ENCODE data around the gene ZNF423.

ZNF423 gene

DNA sequence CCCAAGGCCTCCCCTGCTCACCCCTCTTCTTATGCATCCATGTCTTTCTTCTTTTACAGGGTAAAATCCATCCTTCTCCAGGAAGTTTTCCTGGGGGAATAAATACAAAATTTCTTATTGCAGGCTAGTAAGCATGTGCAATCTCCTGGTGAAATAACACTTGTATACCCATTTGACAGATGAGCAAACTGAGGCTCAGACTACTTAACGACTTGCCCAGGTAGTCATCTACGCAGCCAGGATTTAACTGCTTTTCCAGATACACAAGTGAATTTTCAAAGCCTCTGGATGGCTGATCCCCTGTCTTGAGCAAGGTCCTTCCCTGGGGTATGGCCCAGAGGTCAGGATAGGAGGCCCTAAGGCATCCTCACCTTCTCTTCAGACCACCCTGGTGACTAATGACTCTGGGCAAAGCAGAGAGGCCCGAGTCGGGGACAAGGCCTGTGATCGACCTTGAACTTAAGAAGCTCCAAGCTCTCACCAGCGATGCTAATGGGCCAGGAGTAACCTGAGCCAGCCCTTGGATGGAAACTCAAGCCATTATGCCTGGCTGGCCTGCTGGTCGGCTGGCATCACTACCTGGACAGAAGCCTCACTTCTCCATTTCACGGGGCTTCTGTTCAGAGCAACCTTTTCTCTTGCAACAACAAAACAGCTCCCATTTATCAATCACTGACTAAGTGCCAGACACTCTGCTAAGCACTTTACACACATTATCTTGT is 33.1 kb downstream of the ZNF423 start:
- no peak for DNase-seq

DNA sequence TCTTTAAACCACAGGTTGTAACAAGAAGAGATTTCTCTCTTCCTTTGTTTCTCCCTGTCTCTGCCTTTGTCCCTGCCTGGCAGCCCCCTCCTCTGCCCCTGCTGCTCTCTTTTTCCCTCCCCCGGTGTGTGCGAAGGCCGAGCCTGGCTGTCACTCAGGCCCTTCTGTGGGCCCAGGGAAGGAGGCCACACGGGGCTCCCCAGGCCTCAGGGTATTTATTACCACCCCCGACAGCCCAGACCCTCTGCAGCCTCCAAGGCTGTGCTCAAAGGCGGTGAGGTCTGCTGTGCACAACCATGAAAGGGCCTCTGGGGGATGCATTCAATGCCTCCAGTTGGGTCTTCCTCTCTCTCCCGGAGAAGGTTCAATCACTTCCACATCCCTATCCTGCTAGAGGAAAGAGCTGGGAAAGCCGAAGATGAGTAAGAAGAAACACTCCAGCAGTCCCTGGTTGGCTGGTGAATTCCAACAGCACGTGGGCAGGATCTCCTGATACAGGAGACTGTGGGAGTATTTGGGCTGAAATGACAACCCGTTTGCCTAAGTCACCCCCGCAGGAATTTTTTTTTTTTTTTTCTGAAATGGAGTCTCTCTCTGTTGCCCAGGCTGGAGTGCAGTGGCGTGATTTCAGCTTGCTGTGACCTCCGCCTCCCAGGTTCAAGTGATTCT is 34.2 kb downstream of the ZNF423 start:
- DNase-seq, result no peak

DNA sequence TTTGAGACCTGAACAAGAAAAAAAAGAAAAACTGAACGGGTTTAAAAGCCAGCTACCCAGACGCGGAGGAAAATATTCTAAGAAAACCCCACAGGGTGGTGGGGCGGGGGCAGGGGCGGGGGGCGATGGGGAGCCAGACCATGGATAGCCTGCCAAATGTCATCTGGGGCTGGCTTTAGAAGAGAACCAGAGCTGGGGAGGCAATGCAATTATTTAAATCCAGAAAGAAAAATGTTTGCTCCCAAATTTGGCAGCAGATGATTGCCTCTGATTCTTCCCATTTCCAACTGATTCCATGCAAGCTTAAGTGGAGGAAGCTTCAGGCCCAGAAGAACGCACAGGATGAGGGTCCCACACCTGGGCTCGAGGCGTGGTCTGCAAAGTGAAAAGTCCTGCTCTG is 34.8 kb downstream of the ZNF423 start:
- no peak for DNase-seq

DNA sequence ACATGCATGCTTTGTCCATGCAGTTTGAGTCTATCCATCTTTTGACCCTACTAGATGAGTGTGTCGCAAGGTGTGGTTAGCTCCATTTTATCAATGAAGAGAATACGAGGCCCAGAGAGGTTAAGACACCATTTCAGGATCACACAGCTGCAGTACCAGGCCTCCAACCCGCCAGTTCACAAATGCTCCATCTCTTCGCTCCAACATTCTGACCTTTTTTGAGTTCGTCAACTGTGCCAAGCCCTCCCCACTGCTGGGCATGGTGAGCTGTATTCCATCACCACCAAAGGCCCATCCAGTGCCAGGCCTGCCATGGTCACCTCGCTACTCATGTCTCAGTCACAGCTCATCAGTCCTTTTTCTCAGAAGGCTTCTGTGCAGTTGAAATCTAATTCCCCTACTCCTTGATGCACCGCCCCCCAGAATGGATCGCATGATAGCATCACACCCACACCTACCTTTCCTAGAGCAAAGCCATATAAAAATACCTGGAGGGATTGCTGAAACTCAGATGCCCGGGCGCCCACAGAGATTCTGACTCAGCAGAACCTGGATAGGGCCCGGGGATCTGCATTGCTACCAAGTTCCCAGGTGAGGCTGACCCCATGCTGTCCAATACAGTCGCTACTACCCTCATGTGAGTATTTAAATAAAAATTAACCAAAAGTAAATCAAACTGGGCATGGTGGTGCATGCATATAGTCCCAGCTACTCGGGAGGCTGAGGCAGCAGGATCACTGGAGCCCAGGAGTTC is 38.0 kb downstream of the ZNF423 start:
- DNase-seq, result no peak

DNA sequence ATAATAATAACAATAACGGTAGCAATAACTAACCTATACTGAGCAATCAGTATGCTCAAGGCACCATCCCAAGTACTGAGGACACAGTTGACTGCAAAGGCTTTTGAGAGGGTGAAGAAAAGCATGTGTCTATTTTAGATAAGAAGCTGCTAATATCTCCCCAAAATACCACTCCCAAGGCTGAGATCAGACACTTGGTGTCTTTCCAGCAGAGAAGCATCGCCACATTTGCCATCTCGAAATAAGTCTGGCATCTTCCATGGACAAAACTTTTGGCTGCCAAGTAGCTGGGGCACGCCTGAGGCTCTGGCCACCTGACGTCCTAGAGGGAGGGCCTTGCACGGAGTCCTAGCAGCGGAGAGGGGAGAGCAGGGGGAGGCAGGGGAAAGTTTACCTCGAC is 39.0 kb downstream of the ZNF423 start:
- no peak for DNase-seq

DNA sequence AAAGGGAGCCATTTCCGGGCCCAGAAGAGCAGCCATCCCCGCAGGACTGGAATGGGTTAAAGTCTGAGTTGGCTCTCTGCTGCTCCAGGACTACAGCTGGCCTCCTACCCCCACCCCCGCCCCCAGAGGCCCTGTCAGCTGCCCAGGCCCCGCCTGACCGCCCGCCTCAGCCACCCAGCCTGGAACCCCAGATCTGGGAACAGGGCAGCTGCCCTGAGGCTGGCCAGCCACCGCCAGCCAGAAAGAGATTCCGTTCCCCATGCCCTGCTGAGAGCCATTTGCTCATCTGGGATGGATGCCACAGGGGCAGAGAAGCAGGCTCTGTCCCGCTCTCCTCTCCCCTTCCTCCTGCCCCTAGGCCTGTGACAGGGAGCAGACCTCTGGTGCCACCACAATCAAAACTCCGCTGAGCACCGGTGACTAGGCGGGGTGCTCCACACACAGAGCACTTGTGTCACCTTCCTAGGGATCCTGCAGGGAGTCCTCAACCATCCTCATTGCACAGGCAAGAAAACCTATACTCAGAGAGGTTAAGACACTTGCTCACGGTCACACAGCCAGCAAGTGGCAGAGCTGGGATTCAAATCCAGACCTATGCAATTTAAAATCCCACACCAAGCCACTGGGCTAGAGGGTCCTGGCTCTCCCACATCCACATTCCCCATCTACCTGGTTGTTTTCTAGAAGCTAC is 44.1 kb downstream of the ZNF423 start:
- no peak for DNase-seq

DNA sequence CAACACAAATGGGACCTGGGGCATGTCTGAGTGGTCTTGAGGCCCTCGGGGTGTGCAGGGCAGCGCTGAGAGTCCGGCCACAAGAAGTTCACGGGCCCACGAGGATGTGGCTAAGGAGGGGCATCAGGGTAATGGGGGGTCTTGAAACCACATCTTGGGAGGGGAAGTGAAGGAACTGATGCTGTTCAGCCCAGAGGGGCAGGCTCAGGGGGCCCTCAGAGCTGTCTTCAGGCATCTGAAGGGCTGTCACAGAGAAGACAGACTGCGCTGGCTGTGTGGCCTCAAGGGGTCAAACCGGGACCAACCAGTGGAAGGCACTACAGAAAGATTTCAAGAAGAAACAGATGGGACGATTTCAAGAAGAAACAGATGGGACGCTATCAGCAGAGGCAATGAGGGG is 45.1 kb downstream of the ZNF423 start:
- no peak for DNase-seq

DNA sequence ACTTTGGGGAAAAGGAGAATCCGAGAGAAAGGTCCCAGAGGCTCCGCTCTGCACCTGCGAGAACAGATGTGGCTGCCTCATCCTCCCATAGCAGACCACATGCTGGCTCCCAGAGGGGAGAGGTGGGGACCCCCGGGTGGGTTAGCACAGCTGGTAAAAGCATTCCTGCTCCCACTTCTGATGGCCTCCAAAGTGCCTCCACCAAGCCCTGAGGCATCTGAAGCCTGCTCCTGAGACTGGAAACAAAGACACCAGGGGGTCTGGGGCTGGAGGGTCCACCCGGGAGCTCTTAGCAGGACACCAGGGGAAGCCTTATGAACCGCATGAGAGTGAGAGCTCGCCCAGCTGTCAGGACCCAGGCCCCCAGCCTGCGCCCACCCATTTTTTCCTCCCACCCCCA is 46.4 kb downstream of the ZNF423 start:
- DNase-seq, result no peak

DNA sequence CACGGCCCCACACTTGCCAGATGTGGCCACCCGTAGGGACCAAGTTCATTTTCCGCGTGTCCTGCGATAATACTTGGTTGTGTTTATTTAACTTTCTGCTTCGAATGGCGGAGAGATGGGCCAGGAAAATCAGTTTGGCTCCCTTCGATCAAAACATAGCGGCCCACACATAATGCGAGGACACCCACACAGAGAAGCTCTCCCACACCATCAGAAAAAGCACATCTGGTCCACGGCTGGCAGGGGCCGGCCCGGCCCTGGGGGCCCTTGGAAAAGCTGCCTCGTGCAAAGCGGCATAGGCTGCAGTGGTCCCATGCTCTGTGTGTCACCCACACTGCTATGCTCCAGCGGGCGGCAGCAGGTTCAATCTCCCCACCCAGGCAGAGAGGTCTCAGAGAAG is 46.9 kb downstream of the ZNF423 start:
- DNase-seq, result no peak

DNA sequence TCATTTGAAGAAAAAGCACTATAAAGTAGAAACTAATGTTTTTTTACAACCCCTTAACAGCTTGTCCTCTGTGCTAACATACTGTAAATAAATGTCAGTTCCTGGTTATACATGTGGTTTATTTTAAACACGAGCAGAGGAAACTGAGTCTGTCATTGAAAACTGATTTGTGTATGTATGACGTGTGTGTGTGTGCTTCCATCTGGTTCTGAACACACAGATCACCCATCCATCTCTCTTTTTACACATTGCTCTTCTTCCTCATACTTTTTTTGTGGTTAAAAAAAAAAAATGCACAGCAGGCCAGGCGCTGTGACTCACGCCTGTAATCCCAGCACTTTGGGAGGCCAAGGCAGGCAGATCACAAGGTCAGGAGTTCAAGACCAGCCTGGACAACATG is 49.5 kb downstream of the ZNF423 start:
- DNase-seq, result no peak

DNA sequence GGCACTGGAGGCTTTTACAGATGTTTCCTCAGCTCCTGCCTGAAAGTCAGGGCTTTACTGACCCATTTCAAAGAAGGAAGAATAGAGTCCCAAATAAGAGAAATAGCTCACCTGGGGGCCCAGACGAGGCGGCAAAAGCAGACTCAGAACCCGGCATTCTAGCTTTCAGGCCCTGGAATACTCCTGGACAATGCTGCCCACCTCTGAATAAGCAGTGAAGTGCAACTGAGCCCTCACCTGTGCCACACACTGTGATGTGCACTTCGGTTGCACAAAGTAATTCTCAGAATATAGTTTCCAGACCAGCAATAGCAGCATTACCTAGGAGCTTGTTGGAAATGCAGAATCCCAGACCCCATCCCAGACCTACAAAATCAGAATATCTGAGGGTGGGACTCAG is 54.6 kb downstream of the ZNF423 start:
- no peak for DNase-seq

DNA sequence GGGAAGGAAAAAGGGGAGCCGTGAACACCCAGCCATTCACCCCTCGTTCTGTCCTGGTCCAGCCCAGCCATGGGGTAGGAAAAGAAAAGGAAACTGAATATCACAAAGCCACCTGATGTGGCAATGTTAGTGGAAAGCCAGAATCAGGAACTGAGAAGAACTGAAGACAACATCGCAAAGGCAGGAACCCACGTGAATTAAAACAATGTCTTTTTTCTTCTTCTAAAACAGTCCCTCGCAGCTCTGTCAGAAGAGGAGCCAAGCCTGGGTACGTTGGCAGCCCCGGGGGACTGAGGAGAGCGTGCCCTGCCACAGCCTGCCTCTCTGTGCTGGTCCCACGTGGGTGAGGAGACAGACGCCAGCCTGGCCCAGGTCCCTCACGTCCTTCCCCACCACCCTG is 55.0 kb downstream of the ZNF423 start:
- DNase-seq, result no peak

DNA sequence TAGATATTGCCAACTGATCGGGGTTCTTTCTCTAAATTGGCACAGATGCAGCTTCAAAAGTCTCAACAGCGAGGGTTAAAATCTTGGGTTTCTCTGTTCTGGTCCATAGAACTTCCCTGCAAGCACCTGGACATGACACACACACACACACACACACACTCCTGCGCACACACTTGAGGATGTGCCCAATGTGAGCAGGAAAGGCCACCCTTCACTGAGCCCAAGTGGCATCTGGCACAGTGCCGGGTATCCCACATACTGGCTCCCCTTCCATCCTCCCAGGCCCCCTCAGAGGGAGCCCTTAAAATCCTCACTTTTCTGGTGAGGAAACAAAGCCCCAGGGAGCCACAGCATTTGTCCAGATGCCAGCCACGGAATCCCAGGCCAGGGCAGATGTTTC is 55.5 kb downstream of the ZNF423 start:
- DNase-seq, result no peak

DNA sequence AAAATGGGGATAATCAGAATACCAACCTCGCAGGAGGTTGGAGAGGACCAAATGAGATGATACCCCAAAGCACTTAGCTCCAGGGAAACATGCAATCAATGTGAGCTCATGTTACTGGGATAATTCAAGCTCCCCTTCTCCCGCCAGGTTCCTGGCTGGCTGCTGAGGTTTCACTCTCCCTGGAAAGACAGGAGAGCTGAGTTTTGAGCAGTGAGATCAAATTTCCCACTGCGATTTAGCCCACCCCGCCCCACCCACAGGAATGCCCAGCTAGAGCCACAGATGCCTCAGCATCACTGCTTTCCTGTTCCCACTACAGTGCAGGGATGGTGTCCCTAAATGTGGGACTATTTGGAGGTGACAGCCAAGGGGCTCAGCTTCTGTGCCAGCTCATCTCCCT is 56.7 kb downstream of the ZNF423 start:
- no peak for DNase-seq

DNA sequence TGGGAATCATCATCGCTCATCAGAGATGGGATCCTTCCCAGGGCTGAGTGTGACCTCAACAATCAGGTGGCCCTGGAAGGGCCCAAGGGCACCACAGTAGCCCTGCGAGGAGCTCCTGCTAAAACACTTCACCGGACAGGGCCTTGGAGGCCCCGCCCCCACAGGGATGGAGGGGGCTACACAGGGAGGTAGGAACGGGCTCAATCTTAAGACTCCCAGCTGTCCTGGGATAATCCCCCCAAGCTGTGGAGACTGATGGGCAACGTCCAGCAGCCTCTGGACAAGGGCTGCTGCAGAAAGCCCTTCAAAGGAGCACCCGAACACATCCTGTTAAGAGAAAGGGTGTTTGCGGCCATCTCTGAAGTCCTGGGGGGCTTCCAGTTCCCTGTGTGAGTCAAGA is 60.4 kb downstream of the ZNF423 start:
- DNase-seq, result no peak

DNA sequence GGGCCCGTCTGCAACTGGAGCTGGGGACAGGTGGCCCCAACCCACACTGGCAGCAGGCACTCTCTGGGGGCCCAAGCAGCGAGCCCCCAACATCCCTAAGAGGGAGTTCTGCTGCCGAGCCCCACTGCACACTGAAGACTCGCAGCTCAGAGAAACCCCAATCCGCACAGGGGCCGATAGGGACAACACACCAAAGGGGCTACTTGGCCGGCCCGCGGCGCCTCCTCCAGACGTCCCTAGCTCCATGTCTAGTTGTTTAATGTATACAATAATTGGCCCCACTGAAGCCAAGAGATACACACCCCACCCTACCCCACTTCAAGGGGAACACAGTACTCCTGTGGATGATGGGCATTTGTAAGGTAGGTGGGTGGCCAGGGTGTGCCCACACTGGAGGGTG is 62.7 kb downstream of the ZNF423 start:
- no peak for DNase-seq

DNA sequence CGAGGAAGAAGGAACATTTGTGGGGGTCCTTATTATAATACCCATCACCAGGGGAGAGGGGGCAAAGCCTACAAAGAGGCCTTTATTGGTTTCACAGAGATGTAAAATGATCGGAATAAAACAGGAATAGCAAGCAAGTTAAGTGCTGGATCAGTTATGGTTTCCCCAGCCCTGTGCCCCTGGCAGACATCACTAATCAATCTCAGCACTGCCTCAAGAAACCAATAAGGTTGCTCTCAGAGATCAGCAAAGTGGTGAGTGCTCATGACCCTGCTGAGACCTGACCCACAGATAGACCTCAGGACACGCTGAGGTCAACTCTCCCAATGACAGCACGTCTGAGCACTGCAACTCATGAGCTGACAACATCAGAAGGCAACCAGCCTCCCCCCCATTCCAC is 66.3 kb downstream of the ZNF423 start:
- no peak for DNase-seq

DNA sequence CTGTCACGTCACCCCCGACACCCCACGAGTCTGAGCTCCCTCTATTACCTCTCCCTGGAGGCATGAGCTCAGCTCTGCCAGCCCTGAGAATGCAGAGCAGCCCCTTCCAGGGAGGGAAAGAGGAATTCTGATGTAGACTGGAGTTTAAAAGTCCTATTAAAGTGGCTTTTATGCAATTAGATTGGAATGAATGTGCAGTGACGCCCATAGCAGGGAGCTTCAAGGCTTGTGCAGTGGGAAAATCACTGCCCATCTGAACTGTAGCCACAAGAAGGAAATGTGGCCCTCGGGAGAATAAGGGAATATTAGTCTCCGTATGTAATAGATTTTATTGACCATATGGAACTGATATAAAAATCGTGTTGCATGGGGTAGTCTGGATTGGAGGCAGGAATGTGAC is 66.9 kb downstream of the ZNF423 start:
- no peak for DNase-seq

DNA sequence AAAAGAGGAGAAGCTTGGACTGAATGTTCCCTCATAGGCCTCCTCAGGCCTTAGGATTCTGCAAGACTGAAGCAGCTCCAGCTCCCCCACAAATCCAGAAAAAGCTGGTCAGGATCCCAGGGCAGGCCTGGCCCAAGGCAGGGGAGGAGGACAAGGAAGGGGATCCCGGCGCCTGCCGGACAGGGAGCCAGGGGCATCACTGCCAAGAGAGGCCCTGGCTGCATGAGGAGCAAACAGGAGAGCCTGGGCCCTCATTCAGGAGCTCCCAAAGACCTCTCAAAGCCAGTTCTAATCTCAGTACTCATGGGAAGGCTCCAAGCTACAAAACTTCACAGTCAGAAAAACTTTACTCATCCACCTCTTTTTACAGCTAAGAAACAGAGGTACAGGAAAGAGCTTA is 67.3 kb downstream of the ZNF423 start:
- DNase-seq, result no peak

DNA sequence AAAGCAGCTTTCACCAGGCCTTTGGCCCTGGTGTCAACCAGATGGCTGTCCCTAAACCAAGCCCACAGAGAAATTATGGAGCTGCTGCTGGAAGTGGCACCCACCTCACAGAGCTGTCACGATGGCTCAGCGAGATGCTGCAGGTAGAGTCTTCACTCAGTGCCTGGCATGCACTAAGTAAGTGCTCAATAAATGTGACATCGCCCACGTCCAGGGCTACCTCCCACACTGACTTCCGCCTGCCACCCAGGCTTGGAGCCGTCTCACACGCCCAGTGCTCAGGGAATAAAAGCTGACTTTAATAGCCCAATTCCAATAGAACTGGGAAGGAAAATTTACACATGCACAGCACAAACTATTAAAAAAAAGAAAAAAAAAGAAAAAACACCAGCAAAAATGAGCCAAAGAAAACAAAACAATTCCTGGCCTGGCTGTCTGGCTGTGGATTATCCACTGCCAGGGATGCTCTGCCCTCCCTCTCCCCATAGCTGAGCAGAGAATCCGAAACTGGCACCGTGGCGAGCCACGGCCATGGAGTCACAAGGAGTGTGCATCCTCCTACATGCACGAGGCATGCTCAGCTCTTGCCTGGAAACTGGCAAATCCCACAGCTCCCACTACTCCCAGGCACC is 68.9 kb downstream of the ZNF423 start:
- DNase-seq, result no peak

DNA sequence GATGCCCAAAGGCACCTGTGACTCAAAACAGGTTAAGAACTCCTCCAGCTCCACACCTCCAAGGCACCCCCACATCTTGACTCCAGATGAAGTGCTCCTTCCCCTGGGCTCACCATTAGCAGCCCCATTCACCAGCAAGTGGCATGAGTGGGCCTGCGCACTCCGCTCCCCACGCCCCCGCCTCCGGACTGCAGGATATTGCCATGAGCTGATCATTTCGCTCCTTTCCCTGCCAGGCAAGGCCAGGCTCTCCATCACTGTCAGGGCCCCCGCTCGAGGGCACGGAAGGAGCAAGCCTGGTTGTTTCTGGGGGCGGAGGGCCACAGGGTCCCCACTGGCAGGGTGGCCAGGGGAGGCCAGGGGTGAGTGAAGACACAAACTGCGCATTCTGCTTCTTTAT is 69.9 kb downstream of the ZNF423 start:
- no peak for DNase-seq

DNA sequence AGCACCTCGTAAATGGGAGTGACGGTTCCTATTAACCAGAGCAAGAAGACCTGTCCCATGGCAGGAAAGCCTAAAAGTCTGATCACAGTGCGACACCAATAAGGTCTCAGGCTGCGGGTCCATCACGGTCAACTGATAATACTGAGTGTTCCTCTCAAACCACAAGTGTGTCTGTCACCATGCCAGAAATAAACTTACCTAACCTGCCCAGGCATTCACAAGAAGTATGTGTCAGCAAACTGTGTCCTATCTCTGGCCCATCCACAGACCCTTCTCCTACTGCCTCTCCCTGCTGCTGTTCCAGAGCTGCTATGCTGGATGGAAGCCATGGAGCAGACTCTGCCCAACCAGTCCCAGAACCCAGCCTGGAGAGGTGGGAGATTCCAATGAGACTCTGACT is 73.5 kb downstream of the ZNF423 start:
- no peak for DNase-seq

DNA sequence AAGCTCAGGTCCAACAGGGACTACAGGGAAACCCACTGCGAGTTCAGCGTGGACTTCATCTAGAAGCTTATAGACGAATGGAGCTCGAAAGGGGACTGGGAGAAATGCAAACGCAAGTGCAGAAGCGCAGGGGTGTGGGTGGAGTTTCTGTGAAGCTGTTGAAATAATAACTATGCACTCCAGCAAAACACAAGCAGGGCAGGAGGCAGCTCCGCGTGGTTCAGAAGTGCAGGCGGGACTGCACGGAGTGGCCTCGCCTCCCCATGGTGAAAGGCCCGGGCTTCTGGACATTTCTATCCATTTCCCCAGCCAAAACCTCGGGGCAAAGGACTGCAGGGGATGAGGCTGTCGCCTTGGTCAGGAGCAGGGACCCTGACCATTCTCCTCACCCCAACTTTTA is 74.5 kb downstream of the ZNF423 start:
- no peak for DNase-seq
